H1 (cell line): ENCODE measurements around the gene HOXD10. TPM values are rescaled to one million over a fixed set of nuclear protein-coding genes. Genes with fewer than 3 reads are reported as not detected.

Source experiments
- CTCF ChIA-PET: fragments of 300-600 bp; sonication (Branson Sonifier 250); formaldehyde crosslinking; loops from one replicate; lab custom pipeline; 2021; ENCODE audit not compliant: partially characterized antibody; lab: Charles Lee
- POLR2A ChIA-PET: fragments of 300-600 bp; sonication (Branson Sonifier 250); formaldehyde crosslinking; loops from one replicate; lab custom pipeline; 2021; ENCODE audit warnings: inconsistent platforms; ENCODE audit not compliant: partially characterized antibody; lab: Charles Lee
- DNase-seq, 2 experiments: peaks; one replicate each; pipeline versions ENCODE4 v3.0.0 to v3.0.0-alpha.2; 2010 to 2022; ENCODE audit warnings: low spot score in 2 of 2, low read depth in 1 of 2, mixed read lengths in 1 of 2
- FAIRE-seq: peaks from 2 replicates; lab custom pipeline; 2011; peaks lifted over from hg19 to GRCh38; lab: Jason Lieb, UNC
- H2AFZ ChIP-seq: 2 replicates; pipeline ENCODE4 v1.8.1; 2012; ENCODE audit warnings: low read length, inconsistent platforms
- H2AK5ac ChIP-seq: 2 replicates; pipeline ENCODE4 v1.6.1; 2013; ENCODE audit warnings: low read depth, low read length
- H2BK120ac ChIP-seq: replicated peaks from 2 replicates; pipeline ENCODE3; 2013; ENCODE audit warnings: low read depth, low read length, inconsistent platforms
- H2BK12ac ChIP-seq: 2 replicates; pipeline ENCODE4 v1.6.1; 2013; ENCODE audit warnings: low read depth, low read length
- H2BK15ac ChIP-seq: 2 replicates; pipeline ENCODE4 v1.6.1; 2013; ENCODE audit warnings: low read length
- H2BK20ac ChIP-seq: 2 replicates; pipeline ENCODE4 v1.6.1; 2013; ENCODE audit warnings: low read length
- H2BK5ac ChIP-seq: 2 replicates; pipeline ENCODE4 v1.6.1; 2013; ENCODE audit warnings: low read depth, low read length
- H3K14ac ChIP-seq: 2 replicates; pipeline ENCODE4 v1.6.1; 2013; ENCODE audit warnings: inconsistent platforms; ENCODE audit not compliant: insufficient read length
- H3K18ac ChIP-seq: 2 replicates; pipeline ENCODE4 v1.6.1; 2013; ENCODE audit warnings: low read length; ENCODE audit errors: extremely low read depth
- H3K23ac ChIP-seq: 2 replicates; pipeline ENCODE4 v1.6.1; 2013; ENCODE audit warnings: inconsistent platforms; ENCODE audit not compliant: insufficient read length
- H3K23me2 ChIP-seq: 2 replicates; pipeline ENCODE4 v1.6.1; 2013; ENCODE audit warnings: low read depth, low read length
- H3K27ac ChIP-seq: 2 replicates; pipeline ENCODE4 v1.6.1; 2011; ENCODE audit warnings: low read depth, low read length, inconsistent platforms
- H3K27me3 ChIP-seq, 4 experiments: replicated peaks in 1 of 4; 1 replicate in 1 of 4; 2 replicates in 3 of 4; pipeline versions ENCODE4 v1.6.1 to v1.8.1; 2011 to 2013; ENCODE audit warnings: low read length in 3 of 4, mild to moderate bottlenecking in 3 of 4, inconsistent platforms in 2 of 4, mixed read lengths in 2 of 4, moderate library complexity in 1 of 4; ENCODE audit not compliant: control insufficient read depth in 3 of 4, insufficient read depth in 3 of 4; ENCODE audit errors: extremely low read depth in 1 of 4
- H3K36me3 ChIP-seq, 4 experiments: 2 replicates each; pipeline versions ENCODE4 v1.6.1 to v1.8.1; 2011 to 2013; ENCODE audit warnings: mild to moderate bottlenecking in 4 of 4, low read length in 3 of 4, moderate library complexity in 2 of 4, control low read depth in 1 of 4, inconsistent platforms in 1 of 4; ENCODE audit not compliant: insufficient read depth in 4 of 4, control insufficient read depth in 2 of 4
- H3K4ac ChIP-seq: replicated peaks from 2 replicates; pipeline ENCODE3; 2013; ENCODE audit warnings: low read length, low read depth, mixed read lengths, inconsistent platforms; ENCODE audit not compliant: insufficient read length
- H3K4me1 ChIP-seq, 4 experiments: replicated peaks in 1 of 4; 1 replicate in 1 of 4; 2 replicates in 3 of 4; pipeline versions ENCODE4 v1.6.1 to v1.8.1; 2011 to 2013; ENCODE audit warnings: low read length in 3 of 4, inconsistent platforms in 2 of 4, mixed read lengths in 1 of 4; ENCODE audit not compliant: insufficient read depth in 4 of 4, control insufficient read depth in 3 of 4
- H3K4me2 ChIP-seq, 2 experiments: 2 replicates each; pipeline versions ENCODE4 v1.6.1 to v1.8.1; 2011 to 2013; ENCODE audit warnings: low read depth in 2 of 2, low read length in 2 of 2, control low read depth in 1 of 2, inconsistent platforms in 1 of 2, mild to moderate bottlenecking in 1 of 2; ENCODE audit not compliant: insufficient read depth in 1 of 2
- H3K4me3 ChIP-seq, 4 experiments: fragments of 200-600, 300-600 bp in 1 of 4; sonication (generic), shearing (Covaris generic), sonication (Bioruptor Twin) in 1 of 4; 2 replicates each; pipeline versions ENCODE4 v1.5.1 to v1.8.1; 2011 to 2016; ENCODE audit warnings: low read length in 4 of 4, low read depth in 3 of 4, control low read depth in 2 of 4, inconsistent platforms in 2 of 4, mild to moderate bottlenecking in 2 of 4, mixed read lengths in 1 of 4, moderate library complexity in 1 of 4; ENCODE audit not compliant: insufficient read depth in 2 of 4; ENCODE audit errors: extremely low read depth in 1 of 4
- H3K56ac ChIP-seq: replicated peaks from 2 replicates; pipeline ENCODE3; 2013; ENCODE audit warnings: low read depth, mild to moderate bottlenecking, mixed read lengths, low read length, inconsistent platforms; ENCODE audit not compliant: insufficient read length
- H3K79me1 ChIP-seq: 2 replicates; pipeline ENCODE4 v1.6.1; 2013; ENCODE audit warnings: low read depth, low read length, control low read depth
- H3K79me2 ChIP-seq, 2 experiments: 2 replicates each; pipeline versions ENCODE4 v1.6.1 to v1.8.1; 2012 to 2013; ENCODE audit warnings: low read length in 2 of 2, mild to moderate bottlenecking in 2 of 2, inconsistent platforms in 1 of 2; ENCODE audit not compliant: insufficient read depth in 2 of 2, control insufficient read depth in 1 of 2
- H3K9ac ChIP-seq, 4 experiments: replicated peaks in 1 of 4; 1 replicate in 1 of 4; 2 replicates in 3 of 4; pipeline versions ENCODE4 v1.6.1 to v1.8.1; 2011 to 2013; ENCODE audit warnings: low read depth in 3 of 4, low read length in 3 of 4, control low read depth in 2 of 4, mild to moderate bottlenecking in 2 of 4, moderate library complexity in 2 of 4, inconsistent platforms in 1 of 4; ENCODE audit errors: extremely low read depth in 1 of 4
- H3K9me3 ChIP-seq, 2 experiments: 2 replicates each; pipeline versions ENCODE4 v1.6.1 to v1.8.1; 2012 to 2013; ENCODE audit warnings: mild to moderate bottlenecking in 2 of 2, moderate library complexity in 2 of 2, control low read depth in 1 of 2, inconsistent platforms in 1 of 2, low read depth in 1 of 2, low read length in 1 of 2, mixed read lengths in 1 of 2; ENCODE audit not compliant: insufficient read depth in 2 of 2
- H4K20me1 ChIP-seq, 2 experiments: replicated peaks in 1 of 2; 2 replicates each; pipeline versions ENCODE3 to v1.8.1; 2011 to 2013; ENCODE audit warnings: inconsistent platforms in 2 of 2, low read length in 2 of 2, mild to moderate bottlenecking in 1 of 2; ENCODE audit not compliant: insufficient read depth in 2 of 2, control insufficient read depth in 1 of 2
- H4K5ac ChIP-seq: 2 replicates; pipeline ENCODE4 v1.6.1; 2013; ENCODE audit warnings: low read length, low read depth, mixed read lengths, inconsistent platforms; ENCODE audit not compliant: insufficient read length
- H4K8ac ChIP-seq: 2 replicates; pipeline ENCODE4 v1.8.0; 2013; ENCODE audit warnings: mild to moderate bottlenecking, moderate library complexity, low read length, inconsistent platforms; ENCODE audit not compliant: insufficient read depth; ENCODE audit errors: extremely low read depth
- H4K91ac ChIP-seq: replicated peaks from 2 replicates; pipeline ENCODE3; 2013; ENCODE audit warnings: low read length, mixed read lengths, inconsistent platforms; ENCODE audit not compliant: insufficient read length
- CTBP2 ChIP-seq: IDR thresholded peaks from 2 replicates; pipeline ENCODE4 v1.7.0; 2011; ENCODE audit warnings: borderline replicate concordance, mild to moderate bottlenecking, moderate library complexity, mixed read lengths, low read length; ENCODE audit not compliant: insufficient read depth, insufficient read length
- EGR1 ChIP-seq: IDR thresholded peaks from 2 replicates; pipeline ENCODE4 v1.6.1; 2011; ENCODE audit warnings: low read depth, low read length, borderline replicate concordance
- GTF2F1 ChIP-seq: IDR thresholded peaks from 2 replicates; pipeline ENCODE4 v1.6.1; 2012; ENCODE audit warnings: low read depth, low read length, improper control_type of control experiment, borderline replicate concordance
- HDAC2 ChIP-seq, 2 experiments: fragments of 300-600 bp in 1 of 2; sonication (generic) in 1 of 2; IDR thresholded peaks; 2 replicates each; pipeline ENCODE4 v1.6.1; 2011 to 2012; ENCODE audit warnings: low read depth in 2 of 2, low read length in 2 of 2, mild to moderate bottlenecking in 2 of 2, moderate library complexity in 2 of 2, borderline replicate concordance in 1 of 2, inconsistent platforms in 1 of 2
- KDM4A ChIP-seq: IDR thresholded peaks from one replicate; pipeline ENCODE4 v1.7.1; 2012; ENCODE audit warnings: low read depth, mild to moderate bottlenecking, moderate library complexity, low read length, inconsistent platforms; ENCODE audit not compliant: severe bottlenecking
- MAFK ChIP-seq: IDR thresholded peaks from 2 replicates; pipeline ENCODE4 v1.6.1; 2012; ENCODE audit warnings: low read depth, mild to moderate bottlenecking, improper control_type of control experiment, low read length
- RFX5 ChIP-seq: IDR thresholded peaks from 2 replicates; pipeline ENCODE4 v1.6.1; 2011; ENCODE audit warnings: low read depth, low read length, improper control_type of control experiment, borderline replicate concordance
- SAP30 ChIP-seq: fragments of 300-600 bp; sonication (generic); IDR thresholded peaks from 2 replicates; pipeline ENCODE4 v1.7.1; 2012; ENCODE audit warnings: low read length, moderate library complexity, mild to moderate bottlenecking, inconsistent platforms; ENCODE audit not compliant: insufficient read depth, insufficient replicate concordance
- SIRT6 ChIP-seq: IDR thresholded peaks from one replicate; pipeline ENCODE4 v1.7.1; 2012; ENCODE audit warnings: low read length, inconsistent platforms
- SP1 ChIP-seq: IDR thresholded peaks from 2 replicates; pipeline ENCODE4 v1.6.1; 2011; ENCODE audit warnings: low read depth, low read length
- TAF1 ChIP-seq: IDR thresholded peaks from 2 replicates; pipeline ENCODE4 v1.6.1; 2011; ENCODE audit warnings: mild to moderate bottlenecking, low read depth, low read length
- ZNF274 ChIP-seq: IDR thresholded peaks from 2 replicates; pipeline ENCODE4 v1.7.0; 2012; ENCODE audit warnings: low read length, borderline replicate concordance; ENCODE audit errors: extremely low read depth
- WGBS, 2 experiments: shearing (Covaris generic) in 1 of 2; methylation state at CpG; one replicate each; pipeline versions ENCODE4 v1.1.6 to v1.1.7; 2013 to 2015; ENCODE audit warnings: low lambda C conversion rate in 2 of 2, mixed read lengths in 2 of 2, inconsistent platforms in 1 of 2, low coverage in 1 of 2, missing lambda C conversion rate in 1 of 2; ENCODE audit not compliant: insufficient replicate concordance in 2 of 2, insufficient coverage in 1 of 2, insufficient read length in 1 of 2; ENCODE audit errors: extremely low coverage in 1 of 2, missing lambda C conversion rate in 1 of 2; 5-methylcytosine and 5-hydroxymethylcytosine counted together
- polyA plus RNA-seq, 7 experiments: library from polyadenylated mRNA; depleted of rRNA in 3 of 7; stranded (reverse) in 5 of 7; unstranded in 2 of 7; fragments of >200 nt in 5 of 7; fragments of 200-250 nt in 2 of 7; gene quantifications; 1 replicate in 5 of 7; 2 replicates in 1 of 7; 4 replicates in 1 of 7; pipeline versions ENCODE4 v1.2.1 to v1.2.3, GENCODE V29; 2011 to 2013; ENCODE audit warnings: missing spikeins in 2 of 7, mixed read lengths in 2 of 7
- total RNA-seq: library from RNA; stranded (reverse); fragmentation: NEBNext Ultra II Directional; extraction: Animal tissue kit (Norgen Biotek cat#: 25700); gene quantifications from 2 replicates; pipeline ENCODE4 v1.2.1, GENCODE V29; 2021

HOXD10 gene
- total and polyA plus RNA-seq, 2 of the 8 experiments (the other 6 are each of a cell fraction or from before 2014, with no cell fraction given), result not detected

DNA sequence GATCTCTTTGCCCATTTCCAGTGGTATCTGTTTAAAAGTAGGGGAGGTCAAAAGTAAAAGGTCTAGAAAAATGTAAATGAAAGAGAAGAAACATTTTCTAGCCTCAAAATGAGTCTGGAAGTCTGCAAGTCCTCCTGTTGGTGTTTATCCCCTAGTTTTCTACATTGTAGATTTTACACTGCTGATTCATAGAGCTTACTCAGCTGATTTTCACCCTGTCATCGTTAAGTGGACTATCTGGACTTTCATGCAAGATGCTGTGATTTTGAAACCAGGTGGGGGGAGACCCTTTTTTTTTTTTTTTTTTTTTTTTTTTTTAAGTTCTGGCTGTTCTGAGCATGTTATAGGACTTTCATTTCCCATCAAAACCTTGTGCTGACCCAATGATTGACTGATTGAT, 50.8 kb downstream of the HOXD10 start:
- Histone ChIP-seq H2BK5ac (no peak overlapping the region), H3K9me3 (no peaks in the 10 kb centered on the region), H2AFZ (no peak overlapping the region), H3K9ac (no peak overlapping the region), H3K18ac (no peak overlapping the region), H4K8ac (no peak overlapping the region), H2BK15ac (no peak overlapping the region), H2BK12ac (no peak overlapping the region), H3K4me2 (no peak overlapping the region), H3K27me3 (peaks cover 96 to 100% (median 100%) of the 10 kb centered on the region in 4 experiments), H2AK5ac (no peak overlapping the region), H3K79me2 (no peaks in the 10 kb centered on the region), H3K56ac (no peak overlapping the region), H2BK120ac (no peak overlapping the region), H3K23me2 (peaks cover 5% of the 10 kb centered on the region; the same call in 1 of the 2 replicates), H3K4ac (no peak overlapping the region), H4K5ac (no peak overlapping the region), H2BK20ac (no peak overlapping the region), H4K91ac (no peak overlapping the region), H4K20me1 (peaks cover 18 to 38% of the 10 kb centered on the region in 2 experiments), H3K4me1 (peaks cover 0 to 15% (median 9%) of the 10 kb centered on the region in 4 experiments; a peak in 5 of 7 replicates), H3K4me3 (no peak overlapping the region), H3K14ac (no peak overlapping the region), H3K36me3 (no peaks in the 10 kb centered on the region; a peak in 1 of 8 replicates), H3K23ac (no peak overlapping the region), H3K79me1 (no peaks in the 10 kb centered on the region), H3K27ac (no peak overlapping the region)
- WGBS, 2 experiments, result 82% methylated on average over 1 of the region's 1 CpG; no CpG with 5 or more reads in 1 of the 2 experiments
- ChIA-PET POLR2A (no interaction called here), CTCF (interaction anchor here (0.9 to 4.4 kb wide), 4 partner anchors 16 to 387 kb away, joined by 4 to 16 read pairs (median 9); partner anchors contain the start of gene HOXD4)
- FAIRE-seq, result no peak
- DNase-seq, result no peak
- no peak for TF ChIP-seq ZNF274
- no peak for TF ChIP-seq RFX5
- TF ChIP-seq SP1, result no peak
- no peak for TF ChIP-seq GTF2F1
- TF ChIP-seq SIRT6, result no peak
- no peak for TF ChIP-seq HDAC2 (IDR thresholded peaks at IDR 0.05; ENCODE audit: borderline replicate concordance in 1 of 2, low read depth in 2 of 2, low read length in 2 of 2)
- TF ChIP-seq KDM4A, result no peak
- TF ChIP-seq EGR1, result no peak
- no peak for TF ChIP-seq TAF1
- TF ChIP-seq MAFK, result no peak
- no peak for TF ChIP-seq SAP30
- no peak for TF ChIP-seq CTBP2
